ENCODE measurements around the gene CHRNB4.
A peak's percentile ranks its signal among the peaks of the same experiment; 100 is the strongest.

CHRNB4 gene

DNA sequence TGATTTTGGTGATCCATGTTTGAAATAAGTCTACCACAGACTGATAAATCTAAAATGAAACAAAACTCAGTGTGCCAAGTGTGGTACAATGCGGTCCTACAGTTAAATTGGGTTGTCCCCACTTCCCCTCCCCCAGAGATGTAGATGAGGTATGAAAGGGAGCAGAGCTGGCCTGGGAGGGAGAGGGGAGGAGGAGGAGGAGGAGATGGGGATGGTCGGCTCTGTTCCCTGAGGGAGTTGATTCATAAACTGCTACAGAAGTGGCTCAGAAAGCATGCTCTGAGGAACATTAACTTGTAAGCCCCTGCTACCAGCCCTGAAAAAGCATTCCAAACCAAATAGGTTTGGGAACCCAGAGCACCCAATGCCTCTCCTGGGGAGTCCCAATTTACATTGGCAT is 28.0 kb upstream of the CHRNB4 start:
- no peak for DNase-seq

DNA sequence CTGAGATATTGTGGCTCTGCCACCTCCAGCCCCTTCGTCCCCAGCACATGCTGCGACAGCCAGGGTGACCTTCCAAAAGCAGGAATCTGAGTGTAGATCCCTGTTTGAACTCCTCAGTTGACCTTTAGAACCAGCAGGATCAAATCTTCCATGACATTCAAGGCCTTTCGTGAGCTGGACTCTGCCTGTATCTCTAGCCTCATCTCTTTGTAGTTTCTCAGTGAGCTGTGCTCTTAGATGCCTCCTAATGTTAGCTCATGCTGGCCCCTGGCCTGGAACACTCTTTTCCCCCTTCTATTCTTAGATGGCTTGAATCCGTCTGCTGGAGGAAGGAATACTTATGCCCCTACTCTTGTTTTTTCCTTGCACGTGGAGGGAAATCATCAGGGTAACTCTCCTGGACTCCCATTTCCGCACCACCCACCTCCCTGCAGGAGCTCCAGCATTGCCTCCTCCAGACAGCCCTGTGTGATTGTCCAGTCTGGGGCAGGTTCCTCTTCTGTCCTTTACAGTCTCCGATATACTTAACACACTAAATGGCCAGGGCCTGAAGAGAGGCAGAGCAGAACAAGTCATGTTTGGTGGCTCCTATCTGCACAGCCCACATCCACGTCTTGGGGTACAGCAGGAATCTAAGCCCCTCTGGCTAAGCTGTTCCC is 26.7 kb upstream of the CHRNB4 start:
- DNase-seq, result no peak

DNA sequence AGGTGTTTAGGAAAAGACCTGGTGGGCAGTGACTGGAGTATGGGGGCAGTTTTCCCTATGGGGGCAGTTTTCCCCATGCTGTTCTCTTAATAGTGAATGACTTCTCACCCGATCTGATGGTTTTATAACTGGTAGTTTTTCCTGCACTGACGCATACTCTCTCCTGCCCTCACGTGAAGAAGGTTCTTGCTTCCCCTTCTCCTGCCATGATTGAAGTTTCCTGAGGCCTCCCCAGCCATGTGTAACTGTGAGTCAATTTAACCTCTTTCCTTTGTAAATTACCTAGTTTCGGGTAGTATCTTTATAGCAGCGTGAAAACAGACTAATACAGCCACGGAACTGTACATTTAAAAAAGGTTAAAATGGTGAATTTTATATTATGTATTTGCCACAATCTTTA is 25.0 kb upstream of the CHRNB4 start:
- DNase-seq, result no peak

DNA sequence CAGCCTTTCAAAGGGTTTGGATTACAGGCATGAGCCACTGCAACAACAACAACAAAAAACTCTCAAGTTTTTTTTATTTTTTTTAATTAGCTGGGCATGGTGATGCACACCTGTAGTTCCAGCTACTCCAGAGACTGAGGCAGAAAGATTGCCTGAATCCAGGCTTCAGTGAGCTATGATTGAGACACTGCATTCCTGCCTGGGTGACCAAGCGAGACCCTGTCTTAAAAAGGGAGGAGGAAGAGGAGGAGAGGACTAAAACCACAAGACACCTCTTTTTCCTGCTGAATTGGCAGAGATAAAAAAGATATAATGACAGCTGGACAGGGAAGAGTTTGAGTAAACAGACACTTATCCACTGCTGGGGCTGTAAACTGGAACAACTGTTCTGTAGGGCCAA is 22.7 kb upstream of the CHRNB4 start:
- no peak for DNase-seq

DNA sequence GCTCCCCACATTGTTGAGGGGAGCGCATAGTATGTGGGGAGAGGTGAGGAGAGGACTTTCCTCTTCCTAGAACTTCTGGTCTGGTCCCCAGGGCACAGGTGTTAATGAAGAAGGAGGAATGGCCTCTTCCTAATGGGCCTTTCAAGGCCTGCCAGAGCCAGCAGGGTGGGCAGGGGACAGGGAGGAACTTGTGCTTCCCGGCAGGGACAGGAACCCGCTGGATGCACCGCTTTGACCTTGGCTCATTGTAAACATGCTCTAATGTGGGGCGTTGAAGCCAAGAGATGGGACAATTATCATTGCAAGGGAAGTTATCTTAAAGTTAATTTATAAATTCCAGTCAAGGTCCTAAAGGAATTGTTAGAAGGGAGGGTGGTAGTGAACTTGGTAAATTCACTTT is 21.0 kb upstream of the CHRNB4 start:
- no peak for DNase-seq

DNA sequence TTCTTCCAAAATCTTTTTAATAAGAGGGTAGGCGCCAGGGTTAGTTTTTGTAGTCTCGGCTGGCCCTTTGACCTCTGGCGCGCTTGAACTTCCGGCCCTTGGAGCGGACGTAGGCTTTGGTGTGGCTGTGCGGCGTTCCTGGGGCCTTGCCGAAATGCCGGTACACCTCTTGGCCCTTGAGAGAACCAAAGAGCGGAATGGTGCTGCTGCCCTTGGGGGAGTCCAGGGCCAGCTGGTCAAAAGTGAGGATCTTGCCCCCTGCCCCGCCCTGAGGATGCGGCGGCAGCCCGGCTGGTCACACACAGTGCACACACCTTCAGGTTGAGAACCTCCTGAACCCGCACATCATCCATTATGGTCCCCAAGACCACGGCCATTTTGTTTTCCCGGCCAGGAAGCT is 20.0 kb upstream of the CHRNB4 start:
- no peak for DNase-seq

DNA sequence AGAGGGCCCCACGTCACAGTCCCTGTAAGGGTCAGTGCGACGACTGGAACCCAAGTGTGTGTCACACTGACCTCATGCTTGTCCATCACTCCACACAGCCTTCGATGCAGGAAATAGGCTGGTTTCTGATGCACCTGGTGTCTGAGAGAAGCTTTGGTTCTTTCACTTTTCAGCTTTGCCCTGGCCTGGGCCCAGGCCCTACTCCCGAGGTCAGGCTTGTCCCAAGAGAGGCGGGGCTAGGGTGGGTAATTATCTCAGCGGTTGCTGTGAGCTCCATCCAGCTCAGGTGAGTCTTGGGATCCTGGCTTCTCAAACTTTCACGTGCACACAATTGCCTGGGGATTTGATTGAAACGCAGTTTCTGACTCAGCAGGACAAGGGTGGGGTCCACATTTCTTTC is 19.6 kb upstream of the CHRNB4 start:
- DNase-seq, result no peak

DNA sequence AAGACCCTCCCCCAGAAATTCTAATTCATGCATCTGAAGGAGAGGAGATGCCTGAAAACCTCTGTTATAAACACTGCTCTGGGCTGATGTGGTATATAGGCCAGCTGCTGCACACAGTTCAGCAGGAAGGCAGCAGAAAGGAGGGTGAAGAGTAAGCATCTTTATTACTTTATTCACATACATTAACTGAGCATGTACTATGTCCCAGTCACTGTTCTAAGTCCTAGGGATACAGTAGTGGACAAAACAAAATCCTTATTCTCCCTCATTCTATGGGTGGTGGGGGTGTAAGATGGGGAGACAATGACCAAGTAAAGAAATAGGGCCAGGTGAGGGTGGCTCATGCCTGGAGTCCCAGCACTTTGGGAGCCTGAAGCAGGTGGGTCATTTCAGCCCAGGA is 17.8 kb upstream of the CHRNB4 start:
- DNase-seq, result no peak

DNA sequence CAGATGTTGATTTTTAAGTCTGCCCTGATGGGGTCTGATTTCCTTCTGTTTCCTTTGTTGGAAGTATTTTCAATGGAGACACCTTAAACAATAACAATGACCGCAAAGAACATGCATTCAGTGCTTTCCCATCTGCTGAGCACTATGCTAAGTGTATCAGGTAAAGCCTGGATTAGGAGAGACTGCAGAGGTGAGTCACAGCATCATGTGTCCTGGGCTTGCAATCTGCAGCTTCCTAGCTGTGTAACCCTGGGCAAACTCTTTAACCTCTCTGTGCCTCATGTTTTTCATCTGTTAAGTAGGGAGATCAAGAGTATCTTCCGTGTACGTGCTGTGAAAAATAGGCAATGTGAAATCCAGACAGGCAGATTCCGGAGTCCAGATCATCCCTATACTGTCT is 13.3 kb upstream of the CHRNB4 start:
- DNase-seq, result no peak

DNA sequence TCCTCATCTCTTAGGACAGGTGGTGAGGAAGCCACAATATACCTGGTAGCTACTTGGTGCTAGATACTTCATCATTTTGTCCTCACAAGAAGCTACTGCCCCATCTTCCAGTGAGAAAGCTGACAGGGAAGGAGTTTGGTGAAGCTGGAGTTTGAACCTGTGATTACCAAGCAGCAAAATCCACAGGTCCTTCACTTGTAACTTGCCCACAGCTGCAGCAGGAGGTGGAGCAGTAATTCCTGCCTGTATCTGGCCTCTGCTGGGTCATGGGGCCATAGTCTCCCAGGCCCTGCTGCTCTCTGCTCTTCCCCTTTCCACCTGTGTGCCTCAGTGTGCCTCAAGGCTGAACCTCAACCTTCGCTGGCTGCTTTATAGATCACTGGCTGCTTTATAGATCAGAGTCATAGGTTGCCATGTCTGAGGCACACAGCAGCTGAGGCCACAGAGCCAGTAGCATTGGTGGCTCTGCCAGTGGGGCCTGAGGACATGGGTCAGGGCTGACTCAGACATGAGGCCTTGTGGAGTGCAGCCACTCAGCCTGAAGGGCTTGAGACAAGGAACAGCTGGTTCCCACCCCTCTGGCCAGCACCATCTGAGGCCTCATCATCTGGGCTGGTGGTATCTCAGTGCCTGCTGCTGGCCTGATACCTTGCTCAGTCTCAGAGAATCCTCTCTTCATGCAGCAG is 11.1 kb upstream of the CHRNB4 start:
- no peak for DNase-seq

DNA sequence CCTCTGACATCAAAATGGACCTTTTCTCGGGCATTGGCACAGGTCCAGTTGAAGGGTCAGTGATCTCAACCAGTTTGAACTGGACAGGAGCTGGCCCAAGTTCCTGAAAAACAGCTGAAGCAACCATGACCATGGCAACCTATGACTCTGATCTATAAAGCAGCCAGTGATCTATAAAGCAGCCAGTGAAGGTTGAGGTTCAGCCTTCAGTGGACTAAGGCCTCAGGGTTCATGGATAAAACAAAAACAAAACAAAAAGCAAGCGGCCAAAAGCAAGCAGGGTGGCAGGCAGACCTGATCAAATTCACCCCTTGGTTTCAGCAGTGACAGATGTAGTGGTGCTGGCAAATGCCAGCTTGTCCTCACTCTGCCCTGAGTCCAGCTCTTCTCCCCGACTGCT is 10.0 kb upstream of the CHRNB4 start:
- DNase-seq, result no peak

DNA sequence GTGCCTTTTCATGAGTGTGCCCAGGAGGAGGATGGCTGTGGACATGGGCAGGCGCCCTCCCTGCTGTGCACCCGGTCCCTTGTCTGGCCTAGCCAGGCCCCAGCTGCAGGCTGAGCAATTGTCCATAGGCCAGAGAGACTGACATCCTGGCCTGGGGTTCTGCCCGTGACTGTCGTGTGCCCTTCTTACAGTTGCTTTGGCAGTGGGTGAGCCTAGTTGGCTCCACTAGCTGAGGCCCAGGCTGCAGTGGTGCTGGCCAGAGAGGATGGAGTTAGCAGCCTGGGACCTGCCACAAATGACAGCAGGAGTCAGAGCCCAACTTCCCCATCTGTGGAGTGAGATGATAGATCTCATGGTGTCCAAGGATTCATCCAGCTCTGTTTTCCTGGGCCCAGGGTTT is 9.0 kb upstream of the CHRNB4 start:
- DNase-seq, result no peak

DNA sequence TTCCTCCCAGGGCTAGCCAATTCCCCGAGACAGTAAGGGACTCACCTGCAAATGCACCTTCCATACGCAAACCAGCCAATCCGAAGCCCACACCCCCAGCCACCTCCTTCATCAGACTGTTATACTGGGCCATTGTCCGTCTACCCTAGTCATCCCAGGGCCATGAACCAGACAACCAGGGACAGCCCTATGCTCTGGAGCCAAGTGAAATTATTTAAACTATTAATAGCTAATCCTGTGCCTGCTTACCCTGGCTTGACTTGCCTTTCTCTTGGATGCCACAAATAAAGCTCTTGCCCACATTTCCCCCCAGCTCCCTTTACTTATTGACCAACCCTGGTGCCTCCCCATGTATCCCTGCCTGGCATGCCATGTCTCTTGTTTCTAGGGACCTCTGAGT is 4.0 kb upstream of the CHRNB4 start:
- DNase-seq, result no peak

DNA sequence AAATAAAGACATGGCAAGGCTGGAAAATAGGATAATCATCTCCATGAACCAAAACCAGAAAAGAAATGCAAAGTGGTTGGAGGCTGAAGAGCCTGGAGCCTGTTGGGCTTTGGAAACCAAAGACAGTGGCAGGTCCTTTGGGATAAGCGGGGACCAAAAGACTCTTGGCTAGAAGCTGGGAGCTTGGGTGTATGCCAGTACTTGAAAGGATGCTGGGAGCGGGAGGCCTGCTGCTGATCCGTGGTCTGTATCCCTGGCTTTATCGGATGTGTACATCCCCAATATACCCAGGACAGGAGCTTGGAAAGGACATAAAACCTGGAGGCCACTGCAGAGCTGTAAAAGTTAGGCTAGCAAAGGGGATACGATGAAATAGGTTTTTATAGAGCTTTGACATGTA is 1.3 kb upstream of the CHRNB4 start:
- no peak for DNase-seq

DNA sequence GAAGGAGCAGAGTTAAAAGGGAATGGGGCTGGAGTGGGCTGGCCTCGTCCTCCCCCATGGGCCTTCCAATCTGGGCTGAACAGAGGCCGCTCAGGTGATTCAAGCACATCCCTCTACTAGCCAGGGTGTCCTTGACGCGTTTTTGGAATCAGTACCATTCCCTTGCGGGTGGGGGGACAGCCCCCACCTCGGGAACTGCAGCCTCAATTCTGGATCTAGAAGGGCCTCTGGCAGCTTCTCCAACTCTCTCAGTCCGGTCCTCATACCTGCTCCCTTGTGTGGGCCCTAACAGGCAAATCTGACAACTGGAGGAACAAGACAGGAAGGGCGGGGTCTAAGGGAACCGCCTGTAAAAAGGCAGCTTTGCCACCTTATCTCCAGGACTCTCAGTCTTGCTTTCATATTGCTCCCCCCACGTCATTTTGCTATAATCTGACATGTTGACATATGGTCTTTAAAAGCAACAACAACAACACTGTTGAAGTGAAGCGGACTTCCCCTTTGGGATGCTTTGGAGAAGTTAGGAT is 802 bp upstream of the CHRNB4 start:
- DNase-seq, result no peak

DNA sequence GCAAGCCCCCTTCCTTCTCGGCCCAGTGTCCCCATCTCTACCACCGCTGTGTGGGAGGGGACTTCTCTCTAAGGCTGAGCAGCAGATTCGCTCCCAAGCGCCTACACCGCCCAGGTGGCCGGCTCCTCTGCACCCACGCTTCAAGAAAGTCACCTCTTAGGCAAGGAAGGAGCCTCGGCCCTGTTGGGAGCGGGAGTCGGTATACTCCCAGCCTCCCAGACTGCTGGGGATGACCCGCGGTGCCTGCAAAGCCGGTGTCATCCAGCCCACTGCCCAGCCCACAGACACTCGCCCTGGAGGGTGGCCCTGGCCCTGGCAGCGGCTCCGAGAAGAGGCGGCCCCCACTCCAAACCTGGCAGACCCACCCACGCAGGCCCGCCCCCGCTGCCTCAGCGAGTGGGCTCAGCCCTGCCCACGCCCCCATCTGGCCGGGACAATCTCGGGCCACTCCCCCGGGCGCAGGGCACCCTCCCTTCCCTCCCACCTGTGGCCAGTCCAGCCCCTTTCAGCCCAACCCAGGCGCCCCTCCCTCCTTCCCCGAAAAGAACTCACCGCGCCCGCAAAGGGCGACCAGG is 396 bp downstream of the CHRNB4 start:
- no peak for DNase-seq

DNA sequence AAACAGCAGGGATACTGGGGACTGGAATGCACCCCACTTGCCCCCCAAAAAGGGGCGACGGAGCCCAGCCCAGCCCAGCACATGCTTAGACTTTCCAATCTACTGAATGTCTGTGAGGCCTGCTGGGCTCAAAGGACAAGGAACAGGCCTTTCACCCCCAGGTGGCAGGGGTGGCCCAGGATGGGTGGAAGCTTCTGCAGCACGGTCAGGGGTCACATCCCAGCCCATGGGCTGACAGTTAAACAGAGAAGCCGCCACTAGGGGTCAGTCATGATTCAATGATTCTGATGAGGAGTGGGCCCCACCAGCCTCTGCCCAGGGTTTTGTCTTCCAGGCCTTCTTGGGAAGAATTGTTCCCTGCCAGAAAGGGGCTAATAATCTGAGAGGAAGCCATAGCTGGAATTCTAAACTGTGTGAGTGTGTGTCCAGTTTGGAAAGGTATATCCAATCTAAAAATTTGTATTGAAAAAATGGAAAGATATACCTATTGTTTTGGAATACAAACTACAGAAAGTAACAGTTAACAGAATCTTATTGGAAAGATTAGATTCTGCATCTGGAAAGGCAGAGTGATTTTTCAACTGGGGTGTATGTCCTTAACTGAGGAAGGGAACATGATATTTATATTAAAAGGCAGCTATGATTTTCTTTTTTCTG is 2.2 kb downstream of the CHRNB4 start:
- peak; percentile 33 for DNase-seq

DNA sequence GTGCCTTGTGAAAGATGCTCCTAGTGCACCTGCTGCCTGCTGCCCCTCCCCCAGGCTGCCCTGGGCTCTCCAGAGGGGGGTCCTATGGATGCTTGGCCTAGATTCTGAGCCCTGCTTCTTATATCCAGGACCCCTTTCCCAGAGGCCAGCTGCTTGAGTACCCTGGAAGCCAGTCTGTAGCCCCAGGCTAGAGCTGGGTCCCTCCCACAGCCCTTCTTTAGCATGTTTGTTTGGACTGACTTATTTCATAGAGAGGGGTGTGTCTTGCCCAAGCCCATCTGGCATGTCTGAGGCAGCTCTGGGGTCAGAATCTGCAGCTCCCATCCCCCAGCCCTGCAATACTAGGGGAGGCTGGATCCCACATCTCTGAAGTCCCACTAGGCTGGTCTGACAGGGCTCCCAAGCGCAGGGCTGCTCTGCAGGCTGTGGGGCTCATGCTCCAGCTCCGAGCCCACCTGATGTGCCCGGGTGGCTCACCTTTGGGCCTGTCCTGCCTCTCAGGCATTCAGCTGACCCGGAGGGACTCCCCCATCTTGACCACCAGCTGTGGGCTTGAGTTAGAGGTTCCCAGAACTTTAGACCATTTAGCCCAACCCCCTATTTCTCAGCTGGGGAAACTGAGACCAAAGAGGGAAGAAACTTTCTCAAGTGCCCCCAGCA is 3.1 kb downstream of the CHRNB4 start:
- no peak for DNase-seq

DNA sequence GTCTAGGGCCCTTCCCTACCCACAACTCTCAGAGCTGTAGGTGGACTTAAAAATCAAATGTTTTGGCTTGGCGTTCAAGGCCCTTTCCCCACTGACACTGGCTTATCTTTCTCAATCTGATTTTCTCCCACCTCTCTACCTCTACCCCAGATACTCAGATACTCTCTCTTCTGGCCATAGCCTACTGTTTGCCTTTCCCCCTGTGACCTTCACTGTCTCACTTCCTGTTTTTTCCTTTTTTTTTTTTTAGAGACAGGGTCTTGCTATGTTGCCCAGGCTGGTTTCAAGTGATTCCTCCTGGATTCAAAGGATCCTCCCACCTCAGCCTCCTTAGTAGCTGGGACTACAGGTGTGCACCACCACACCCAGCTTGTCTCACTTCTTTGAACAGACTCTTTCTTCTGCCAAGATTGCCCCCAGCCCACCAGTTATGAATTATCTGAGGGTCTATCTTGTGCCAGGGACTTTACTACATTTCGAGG is 4.6 kb downstream of the CHRNB4 start:
- no peak for DNase-seq

DNA sequence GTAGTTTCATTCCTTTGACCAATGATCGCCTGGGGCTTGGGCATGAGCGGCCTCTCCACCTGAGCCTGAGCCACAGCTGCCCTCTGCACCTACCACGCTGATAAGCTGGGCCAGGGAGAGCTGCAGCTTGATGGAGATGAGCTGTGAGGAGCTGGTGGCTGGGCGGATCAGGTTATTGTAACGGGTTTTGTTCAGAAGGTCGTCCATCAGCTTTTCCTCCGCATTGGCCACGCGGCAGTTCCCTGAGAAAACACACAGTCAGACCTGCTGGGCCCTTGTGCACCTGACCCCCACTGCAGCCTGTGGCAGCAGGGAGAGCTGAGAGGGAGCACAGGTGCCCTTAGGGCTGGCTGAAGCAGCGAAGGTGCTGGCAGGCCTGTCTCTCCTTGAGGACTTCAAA is 5.7 kb downstream of the CHRNB4 start:
- no peak for DNase-seq

DNA sequence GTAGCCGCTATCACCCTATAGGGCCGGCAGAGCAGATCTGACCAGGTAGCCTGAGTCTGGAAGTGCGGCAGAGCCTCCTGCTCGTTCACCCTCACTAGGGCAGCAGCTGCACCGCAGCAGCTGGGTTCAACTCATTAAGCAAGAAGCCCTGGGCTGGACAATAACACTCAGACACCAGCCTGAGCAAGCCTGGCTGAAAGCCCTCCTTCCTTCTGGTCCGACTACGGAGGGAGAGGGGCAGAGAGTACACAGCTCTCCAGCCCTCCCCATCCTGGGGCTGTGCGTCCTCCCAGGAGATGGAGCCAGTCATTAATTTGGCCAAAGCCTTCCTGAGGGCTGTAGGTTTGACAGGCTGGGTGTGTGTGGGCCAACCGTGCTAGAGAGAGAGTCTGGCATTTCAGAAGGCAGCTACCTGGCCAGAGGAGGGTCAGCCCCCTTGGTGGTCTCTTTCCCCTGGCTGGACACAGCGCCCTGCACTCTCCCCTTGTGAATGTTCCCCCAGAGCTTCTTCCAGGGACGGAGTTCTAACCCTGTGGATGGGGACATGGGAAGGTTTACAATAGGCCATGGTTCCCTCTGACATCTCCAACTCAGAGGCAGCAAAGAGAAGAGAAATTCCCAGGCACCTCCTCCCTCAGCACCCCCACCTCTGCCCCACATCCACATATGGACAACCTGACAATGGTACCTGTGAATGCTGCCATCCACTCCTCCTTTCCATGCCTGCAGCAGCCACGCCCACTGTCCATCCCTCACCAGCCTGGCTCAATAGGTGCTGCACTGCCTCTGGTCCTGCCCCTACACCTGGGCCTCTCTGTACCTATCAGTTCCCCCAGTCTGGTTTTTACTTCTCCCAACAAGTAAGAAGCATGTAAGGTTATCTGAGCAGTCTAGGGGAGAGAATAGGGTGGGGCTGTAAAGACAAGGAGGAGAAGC is 6.5 kb downstream of the CHRNB4 start:
- DNase-seq, result no peak

DNA sequence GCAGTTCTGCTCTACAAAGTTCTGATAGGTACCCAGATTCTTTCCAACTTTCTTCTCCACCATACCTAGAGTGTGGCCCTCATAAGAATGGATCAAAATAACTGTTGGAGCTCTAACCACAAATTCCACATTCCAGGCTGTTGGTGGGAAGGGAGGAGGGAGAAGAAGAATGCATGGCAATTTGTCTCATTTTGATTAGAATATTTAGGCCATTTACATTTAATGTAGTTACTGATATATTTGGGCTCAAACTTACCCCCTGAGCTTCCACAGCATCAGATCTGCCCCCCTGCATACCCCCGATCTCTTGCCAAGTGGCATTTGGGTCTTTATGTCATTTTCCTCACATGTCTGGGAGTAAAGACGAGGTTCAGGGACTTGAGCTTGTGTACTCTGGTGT is 7.7 kb downstream of the CHRNB4 start:
- no peak for DNase-seq
